ENCODE data around the gene UBE2K.
A peak's percentile ranks its signal among the peaks of the same experiment; 100 is the strongest.
"Not testable (repeated sequence)": the region's sequence is repeated elsewhere in the genome, so short reads cannot be mapped to it uniquely, and the experiment has no call there.

The UBE2K gene

DNA sequence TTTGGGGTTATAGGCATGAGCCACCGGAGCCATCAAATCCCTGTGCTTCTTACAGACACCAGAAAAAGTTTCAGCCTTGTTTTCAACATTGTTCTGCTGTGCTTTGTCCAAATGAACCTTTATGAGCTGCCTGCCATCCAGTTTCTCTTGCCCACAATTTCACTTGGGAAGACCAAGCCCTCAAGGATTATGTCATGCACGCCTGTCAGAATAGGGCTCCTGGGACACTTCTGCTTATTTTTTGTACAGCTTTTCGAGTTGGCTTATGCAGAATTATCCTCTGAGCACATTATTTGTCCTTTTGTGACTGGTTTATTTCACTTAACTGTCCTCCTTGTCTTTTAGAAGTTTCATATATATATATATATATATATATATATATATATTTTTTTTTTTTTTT is 16.2 kb downstream of the UBE2K start:
- Histone ChIP-seq H3K4me2 (ENCODE audit: low read depth, low read length, poor library complexity, severe bottlenecking) (peak overlapping the region; percentile 29), H3K27ac (ENCODE audit: low read depth, low read length) (no peak overlapping the region), H3F3A (ENCODE audit: insufficient read depth) (peaks cover 13% of the 10 kb centered on the region), H2AFZ (ENCODE audit: low read depth, low read length, severe bottlenecking) (no peak overlapping the region), H3K79me2 (ENCODE audit: insufficient read depth, low read length) (peaks cover 92% of the 10 kb centered on the region), H3K9me2 (replicated peaks; ENCODE audit: insufficient read depth, low read length) (no peaks in the 10 kb centered on the region), H3K36me3 (ENCODE audit: low read length) (no peaks in the 10 kb centered on the region), H4K20me1 (ENCODE audit: low read depth, low read length) (peaks cover 3% of the 10 kb centered on the region; the same call in 1 of the 2 replicates), H3K9ac (ENCODE audit: low read length) (no peak overlapping the region), H3K4me3 (ENCODE audit: insufficient read depth, low read length, poor library complexity, severe bottlenecking) (no peak overlapping the region), H3K27me3 (ENCODE audit: low read length) (no peaks in the 10 kb centered on the region), H3K9me3 (ENCODE audit: insufficient read depth, low read length) (no peaks in the 10 kb centered on the region)
- no peak for TF ChIP-seq EZH2phosphoT487 (conservative IDR thresholded peaks at IDR 0.05; ENCODE audit: low read length)
- no peak for TF ChIP-seq CTCF (IDR thresholded peaks at IDR 0.05; ENCODE audit: insufficient read depth, low read length, poor library complexity, severe bottlenecking)

DNA sequence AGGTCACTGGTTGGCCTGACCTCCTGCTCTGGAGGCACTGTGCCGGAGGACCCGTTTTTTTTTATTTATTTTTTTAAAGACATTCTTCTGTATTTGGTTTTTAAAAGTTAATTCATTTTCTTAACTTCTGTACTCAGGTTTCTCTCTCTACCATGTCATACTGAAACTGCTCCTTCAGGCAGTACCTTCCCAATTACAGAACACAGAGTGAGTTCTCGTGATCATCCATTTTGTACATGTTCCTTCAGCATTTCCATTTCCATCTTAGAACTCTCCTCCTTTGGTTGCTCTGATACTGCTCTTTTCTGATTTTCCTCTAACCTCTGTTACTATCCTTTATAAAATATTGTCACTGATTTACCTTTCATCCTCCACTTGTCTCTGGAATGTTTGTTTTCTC is 17.9 kb downstream of the UBE2K start:
- no peak overlapping the region for H2AFZ ChIP-seq (ENCODE audit: low read depth, low read length, severe bottlenecking)
- H3K79me2 ChIP-seq (ENCODE audit: insufficient read depth, low read length): peaks cover 91% of the 10 kb centered on the region
- TF ChIP-seq EZH2phosphoT487 (conservative IDR thresholded peaks at IDR 0.05; ENCODE audit: low read length) (no peak), CTCF (IDR thresholded peaks at IDR 0.05; ENCODE audit: insufficient read depth, low read length, poor library complexity, severe bottlenecking) (no peak)
- no peak overlapping the region for H3K27ac ChIP-seq (ENCODE audit: low read depth, low read length)
- H3K9me2 ChIP-seq (replicated peaks; ENCODE audit: insufficient read depth, low read length): no peaks in the 10 kb centered on the region
- no peaks in the 10 kb centered on the region for H3K27me3 ChIP-seq (ENCODE audit: low read length)
- H3K36me3 ChIP-seq (ENCODE audit: low read length): no peaks in the 10 kb centered on the region
- H3K4me3 ChIP-seq (ENCODE audit: insufficient read depth, low read length, poor library complexity, severe bottlenecking): no peak overlapping the region
- H3K9me3 ChIP-seq (ENCODE audit: insufficient read depth, low read length): no peaks in the 10 kb centered on the region
- H3K9ac ChIP-seq (ENCODE audit: low read length): no peak overlapping the region
- H4K20me1 ChIP-seq (ENCODE audit: low read depth, low read length): peaks cover under 1% of the 10 kb centered on the region; the same call in 1 of the 2 replicates
- no peak overlapping the region for H3K4me2 ChIP-seq (ENCODE audit: low read depth, low read length, poor library complexity, severe bottlenecking)
- H3F3A ChIP-seq (ENCODE audit: insufficient read depth): peaks cover under 1% of the 10 kb centered on the region; the same call in 1 of the 2 replicates

- H3K4me3 ChIP-seq (ENCODE audit: insufficient read depth, low read length, poor library complexity, severe bottlenecking): no peak overlapping the region
- no peaks in the 10 kb centered on the region for H3K9me2 ChIP-seq (replicated peaks; ENCODE audit: insufficient read depth, low read length)
- peaks cover 3% of the 10 kb centered on the region; the same call in 1 of the 2 replicates for H4K20me1 ChIP-seq (ENCODE audit: low read depth, low read length)
- no peak overlapping the region for H2AFZ ChIP-seq (ENCODE audit: low read depth, low read length, severe bottlenecking)
- no peak overlapping the region for H3K27ac ChIP-seq (ENCODE audit: low read depth, low read length)
- no peaks in the 10 kb centered on the region for H3K36me3 ChIP-seq (ENCODE audit: low read length)
- H3K27me3 ChIP-seq (ENCODE audit: low read length): no peaks in the 10 kb centered on the region
- no peak overlapping the region for H3K4me2 ChIP-seq (ENCODE audit: low read depth, low read length, poor library complexity, severe bottlenecking)
- H3F3A ChIP-seq (ENCODE audit: insufficient read depth): no peaks in the 10 kb centered on the region
- no peaks in the 10 kb centered on the region for H3K9me3 ChIP-seq (ENCODE audit: insufficient read depth, low read length)
- H3K79me2 ChIP-seq (ENCODE audit: insufficient read depth, low read length): peaks cover 91% of the 10 kb centered on the region
- TF ChIP-seq CTCF (IDR thresholded peaks at IDR 0.05; ENCODE audit: insufficient read depth, low read length, poor library complexity, severe bottlenecking) (no peak), EZH2phosphoT487 (conservative IDR thresholded peaks at IDR 0.05; ENCODE audit: low read length) (no peak)
- H3K9ac ChIP-seq (ENCODE audit: low read length): no peak overlapping the region
Observed at GRCh38 chr4:39716356-39716755, 18.4 kb downstream of the UBE2K start.

- H3K36me3 ChIP-seq (ENCODE audit: low read length); H2AFZ ChIP-seq (ENCODE audit: low read depth, low read length, severe bottlenecking); H3K9ac ChIP-seq (ENCODE audit: low read length); H3K9me2 ChIP-seq (replicated peaks; ENCODE audit: insufficient read depth, low read length); H3K4me3 ChIP-seq (ENCODE audit: insufficient read depth, low read length, poor library complexity, severe bottlenecking); H3K27ac ChIP-seq (ENCODE audit: low read depth, low read length); H3K9me3 ChIP-seq (ENCODE audit: insufficient read depth, low read length); H3K27me3 ChIP-seq (ENCODE audit: low read length); H4K20me1 ChIP-seq (ENCODE audit: low read depth, low read length); H3F3A ChIP-seq (ENCODE audit: insufficient read depth); H3K4me2 ChIP-seq (ENCODE audit: low read depth, low read length, poor library complexity, severe bottlenecking): not testable (repeated sequence)
- H3K79me2 ChIP-seq (ENCODE audit: insufficient read depth, low read length): peaks cover 91% of the 10 kb centered on the region
Observed at GRCh38 chr4:39717743-39718142, 19.8 kb downstream of the UBE2K start.

All from SU-DHL-6 (cell line).